IPS DF 6.9 (cell line): Measurements from ENCODE around the gene LUC7L2.
"Not testable (repeated sequence)": the region's sequence is repeated elsewhere in the genome, so short reads cannot be mapped to it uniquely, and the experiment has no call there.

ENCODE experiments used
- DNase-seq: peaks from one replicate; pipeline ENCODE4 v3.0.0-alpha.2; 2013; ENCODE audit warnings: low read depth, low spot score
- H3K27ac ChIP-seq: one replicate; pipeline ENCODE4 v1.5.1; 2013; ENCODE audit warnings: low read length, control low read depth
- H3K27me3 ChIP-seq: 2 replicates; pipeline ENCODE4 v1.6.1; 2013; ENCODE audit warnings: mild to moderate bottlenecking, low read length; ENCODE audit not compliant: control insufficient read depth, insufficient read depth
- H3K36me3 ChIP-seq: 2 replicates; pipeline ENCODE4 v1.6.1; 2013; ENCODE audit warnings: low read length; ENCODE audit not compliant: control insufficient read depth, insufficient read depth
- H3K4me1 ChIP-seq: 2 replicates; pipeline ENCODE4 v1.6.1; 2013; ENCODE audit warnings: low read length; ENCODE audit not compliant: control insufficient read depth, insufficient read depth
- H3K4me3 ChIP-seq: 2 replicates; pipeline ENCODE4 v1.5.1; 2013; ENCODE audit warnings: mild to moderate bottlenecking, low read length
- H3K9me3 ChIP-seq: 2 replicates; pipeline ENCODE4 v1.6.1; 2013; ENCODE audit warnings: low read length, inconsistent platforms; ENCODE audit not compliant: control insufficient read depth, insufficient read depth
- WGBS: extraction: QIAGEN DNeasy Blood & Tissue Kit; methylation state at CpG from one replicate; pipeline ENCODE4 v1.1.7; 2013; ENCODE audit warnings: mixed read lengths, missing lambda C conversion rate; ENCODE audit not compliant: insufficient read length, insufficient coverage; 5-methylcytosine and 5-hydroxymethylcytosine counted together

The LUC7L2 gene

GRCh38 chr7:139423091-139423490 lies 63.4 kb downstream of the LUC7L2 start:
- Histone ChIP-seq H3K27me3 (no peaks in the 10 kb centered on the region), H3K4me1 (no peaks in the 10 kb centered on the region), H3K27ac (no peak overlapping the region), H3K36me3 (peaks cover 4% of the 10 kb centered on the region; the same call in 1 of the 2 replicates), H3K4me3 (no peak overlapping the region), H3K9me3 (no peaks in the 10 kb centered on the region)
- no CpG with 5 or more reads among the region's 4 CpGs for WGBS
- no peak for DNase-seq

- Histone ChIP-seq H3K27ac (no peak overlapping the region), H3K4me1 (no peaks in the 10 kb centered on the region), H3K36me3 (peaks cover 4% of the 10 kb centered on the region; the same call in 1 of the 2 replicates), H3K4me3 (no peak overlapping the region), H3K9me3 (no peaks in the 10 kb centered on the region), H3K27me3 (no peaks in the 10 kb centered on the region)
- no peak for DNase-seq
- no CpG with 5 or more reads among the region's 4 CpGs for WGBS
These were observed 64.3 kb downstream of the LUC7L2 start for GRCh38 chr7:139424004-139424403.

GRCh38 chr7:139425701-139426100 lies 66.0 kb downstream of the LUC7L2 start:
- not testable (repeated sequence) for DNase-seq, H3K9me3 ChIP-seq, H3K27ac ChIP-seq, H3K36me3 ChIP-seq, H3K27me3 ChIP-seq, H3K4me3 ChIP-seq, H3K4me1 ChIP-seq
- WGBS: no CpG with 5 or more reads among the region's 10 CpGs

DNA sequence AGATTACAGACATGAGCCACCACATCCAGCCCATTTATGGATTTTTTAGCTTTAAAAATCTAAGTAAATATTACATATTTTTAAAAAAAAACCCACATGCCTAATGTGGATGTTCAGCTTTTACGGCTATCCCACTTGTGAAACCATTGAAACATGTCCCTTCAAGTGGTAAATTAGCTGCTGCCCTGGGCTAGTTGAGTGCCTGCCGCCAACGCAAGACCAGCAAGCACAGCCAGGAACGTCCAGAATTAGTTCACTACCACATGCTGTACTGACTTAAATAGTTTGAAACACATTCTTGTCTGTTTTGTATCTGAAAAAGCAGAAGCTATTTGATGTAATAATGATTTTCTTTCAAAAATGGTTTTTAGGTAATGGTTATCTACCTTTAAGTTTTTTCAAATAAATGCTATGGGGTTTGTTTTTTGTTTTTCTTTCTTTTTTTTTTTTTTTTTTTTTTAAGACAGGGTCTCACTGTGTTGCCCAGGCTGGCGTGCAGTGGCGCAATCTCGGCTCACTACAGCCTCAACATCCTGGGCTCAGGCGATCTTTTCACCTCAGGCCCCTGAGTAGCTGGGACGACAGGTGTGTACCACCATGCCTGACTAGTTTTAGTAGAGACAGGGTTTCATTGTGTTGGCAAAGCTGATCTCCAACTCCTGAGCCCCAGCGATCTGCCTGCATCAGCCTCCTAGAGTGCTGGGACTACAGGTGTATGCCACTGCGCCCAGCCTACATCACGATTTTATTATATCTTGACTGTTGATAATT lies 66.7 kb downstream of the LUC7L2 start:
- H3K4me3 ChIP-seq: no peak overlapping the region
- H3K4me1 ChIP-seq: no peaks in the 10 kb centered on the region
- H3K36me3 ChIP-seq: peaks cover 4% of the 10 kb centered on the region; the same call in 1 of the 2 replicates
- H3K27me3 ChIP-seq: no peaks in the 10 kb centered on the region
- WGBS: no CpG with 5 or more reads among the region's 12 CpGs
- no peak overlapping the region for H3K27ac ChIP-seq
- DNase-seq: no peak
- no peaks in the 10 kb centered on the region for H3K9me3 ChIP-seq

DNA sequence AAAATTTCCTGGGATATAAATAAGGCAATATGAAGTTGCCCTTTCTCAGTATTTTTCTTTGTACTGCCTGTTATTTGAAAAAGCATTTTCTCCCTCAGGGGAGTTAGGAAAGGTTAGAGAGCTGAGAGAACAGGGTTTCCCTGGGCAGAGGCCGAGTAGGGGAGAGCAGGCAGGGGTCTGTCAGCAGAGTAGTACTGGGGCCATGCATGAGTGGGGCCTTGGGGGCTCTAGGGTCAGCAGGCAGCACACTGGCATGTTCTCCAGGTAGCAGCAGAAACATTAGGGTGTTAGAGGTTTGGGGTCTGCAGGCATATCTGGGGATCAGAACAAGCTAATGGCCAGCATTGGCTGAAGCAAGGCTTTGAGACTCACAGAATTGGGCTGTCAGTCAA lies 67.3 kb downstream of the LUC7L2 start:
- Histone ChIP-seq H3K36me3 (peaks cover 4% of the 10 kb centered on the region; the same call in 1 of the 2 replicates), H3K27ac (no peak overlapping the region), H3K4me1 (no peaks in the 10 kb centered on the region), H3K4me3 (no peak overlapping the region), H3K27me3 (no peaks in the 10 kb centered on the region), H3K9me3 (no peaks in the 10 kb centered on the region)
- WGBS: no CpG with 5 or more reads among the region's 1 CpG
- no peak for DNase-seq

- no peaks in the 10 kb centered on the region for H3K4me1 ChIP-seq
- no peaks in the 10 kb centered on the region for H3K9me3 ChIP-seq
- H3K4me3 ChIP-seq: no peak overlapping the region
- DNase-seq: no peak
- no peak overlapping the region for H3K27ac ChIP-seq
- no CpG with 5 or more reads among the region's 7 CpGs for WGBS
- H3K36me3 ChIP-seq: no peaks in the 10 kb centered on the region
- no peaks in the 10 kb centered on the region for H3K27me3 ChIP-seq
These were observed 68.1 kb downstream of the LUC7L2 start for GRCh38 chr7:139427788-139428187.

DNA sequence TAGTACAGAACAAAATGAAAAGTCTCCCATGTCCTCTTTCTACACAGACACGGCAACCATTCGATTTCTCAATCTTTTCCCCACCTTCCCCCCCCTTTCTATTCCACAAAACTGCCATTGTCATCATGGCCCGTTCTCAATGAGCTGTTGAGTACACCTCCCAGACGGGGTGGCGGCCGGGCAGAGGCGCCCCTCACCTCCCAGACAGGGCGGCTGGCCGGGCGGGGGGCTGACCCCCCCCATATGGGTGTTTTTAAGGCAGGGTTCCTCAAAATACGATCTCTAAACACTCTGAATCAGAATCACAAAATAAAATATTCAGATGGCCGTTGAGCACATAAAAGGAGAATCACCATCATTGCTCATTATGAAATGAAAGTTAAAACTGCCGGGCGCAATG lies 70.0 kb downstream of the LUC7L2 start:
- H3K36me3 ChIP-seq, H3K9me3 ChIP-seq, H3K4me1 ChIP-seq, H3K27ac ChIP-seq, DNase-seq, H3K4me3 ChIP-seq, H3K27me3 ChIP-seq: not testable (repeated sequence)
- no CpG with 5 or more reads among the region's 14 CpGs for WGBS

- no peaks in the 10 kb centered on the region for H3K27me3 ChIP-seq
- H3K9me3 ChIP-seq: no peaks in the 10 kb centered on the region
- DNase-seq: no peak
- H3K36me3 ChIP-seq: no peaks in the 10 kb centered on the region
- H3K4me1 ChIP-seq: no peaks in the 10 kb centered on the region; the same call in 1 of the 2 replicates
- WGBS: no CpG with 5 or more reads among the region's 4 CpGs
- no peak overlapping the region for H3K4me3 ChIP-seq
- no peak overlapping the region for H3K27ac ChIP-seq
These were observed 70.7 kb downstream of the LUC7L2 start for GRCh38 chr7:139430443-139430842.

DNA sequence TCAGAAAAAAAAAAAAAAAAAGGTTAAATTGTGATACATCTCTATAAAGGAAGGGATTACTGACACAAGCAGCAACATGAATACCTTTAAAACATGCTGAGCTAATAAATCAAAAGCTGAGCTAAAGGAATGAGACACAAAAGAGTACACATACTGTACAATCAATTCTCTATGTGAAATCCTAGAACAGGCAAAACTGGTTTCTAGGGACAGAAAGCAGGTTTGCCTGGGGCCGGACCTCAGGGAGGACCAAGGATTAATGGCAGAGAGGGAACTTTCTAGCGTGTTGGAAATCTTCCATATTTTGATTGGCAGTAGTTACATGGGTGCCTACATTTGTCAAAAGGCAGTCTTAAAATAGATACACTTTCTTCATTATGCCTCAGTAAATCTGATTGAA lies 71.3 kb downstream of the LUC7L2 start:
- H3K27ac ChIP-seq: no peak overlapping the region
- no peaks in the 10 kb centered on the region for H3K27me3 ChIP-seq
- H3K36me3 ChIP-seq: no peaks in the 10 kb centered on the region
- WGBS: no CpG with 5 or more reads among the region's 2 CpGs
- no peak overlapping the region for H3K4me3 ChIP-seq
- no peaks in the 10 kb centered on the region for H3K9me3 ChIP-seq
- DNase-seq: no peak
- no peaks in the 10 kb centered on the region; the same call in 1 of the 2 replicates for H3K4me1 ChIP-seq

DNA sequence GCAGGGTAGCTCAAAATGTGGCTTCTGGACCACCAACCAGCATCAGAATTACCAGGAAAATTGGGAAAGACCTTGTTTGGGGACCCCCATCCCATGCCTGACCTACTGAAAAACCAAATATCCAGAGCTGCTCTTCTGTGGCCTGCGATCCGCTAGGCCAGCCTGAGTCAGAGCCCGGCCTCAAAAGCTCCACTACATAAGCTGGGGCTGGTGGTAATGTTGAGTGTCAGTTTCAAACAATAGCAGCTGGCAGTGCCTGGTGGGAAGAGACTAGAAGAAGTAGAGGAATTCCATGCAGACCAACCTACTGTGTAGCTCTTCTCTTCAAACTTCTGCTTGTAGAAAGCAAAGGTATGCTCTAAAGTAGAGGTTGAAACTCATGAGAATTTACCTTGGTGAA lies 71.8 kb downstream of the LUC7L2 start:
- DNase-seq: no peak
- WGBS: no CpG with 5 or more reads among the region's 3 CpGs
- H3K36me3 ChIP-seq: no peaks in the 10 kb centered on the region

DNA sequence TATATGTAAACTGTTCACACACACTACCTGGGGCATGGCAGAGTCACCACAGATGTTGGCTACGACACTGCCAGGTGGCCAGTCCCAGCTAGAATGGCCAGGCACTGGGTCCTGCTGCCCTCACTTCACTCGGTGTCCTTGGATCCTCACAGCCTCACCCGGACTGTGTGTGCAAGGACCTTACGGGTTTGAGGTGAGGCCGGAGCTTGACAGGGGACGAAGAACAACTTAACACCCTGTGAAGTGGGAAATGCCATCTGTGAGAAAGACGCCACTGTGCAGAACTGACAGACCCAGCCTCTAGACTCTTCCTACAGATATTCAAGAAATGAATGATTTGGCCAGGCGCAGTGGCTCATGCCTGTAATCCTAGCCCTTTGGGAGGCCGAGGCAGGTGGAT lies 77.1 kb downstream of the LUC7L2 start:
- no peaks in the 10 kb centered on the region for H3K9me3 ChIP-seq
- no peaks in the 10 kb centered on the region for H3K27me3 ChIP-seq
- no peak for DNase-seq
- no peak overlapping the region for H3K4me3 ChIP-seq
- no CpG with 5 or more reads among the region's 9 CpGs for WGBS
- no peak overlapping the region for H3K27ac ChIP-seq
- no peaks in the 10 kb centered on the region for H3K36me3 ChIP-seq
- no peaks in the 10 kb centered on the region; the same call in 1 of the 2 replicates for H3K4me1 ChIP-seq

More for the DNA sequence above, 71.8 kb downstream of the LUC7L2 start:
- Histone ChIP-seq H3K27me3 (no peaks in the 10 kb centered on the region), H3K4me1 (no peaks in the 10 kb centered on the region; the same call in 1 of the 2 replicates), H3K4me3 (no peak overlapping the region), H3K9me3 (no peaks in the 10 kb centered on the region), H3K27ac (no peak overlapping the region)
